SK-N-SH (cell line): ENCODE measurements around the gene TSPAN8.

Experiments
- CTCF ChIP-seq: fragments of 200-600 bp; sonication (generic); IDR thresholded peaks from 2 replicates; pipeline ENCODE4 v1.6.1; 2017; ENCODE audit warnings: antibody characterized with exemption, mild to moderate bottlenecking, moderate library complexity
- NFIC ChIP-seq: IDR thresholded peaks from 2 replicates; pipeline ENCODE4 v1.4.0; 2012; ENCODE audit warnings: borderline replicate concordance
- POLR2AphosphoS5 ChIP-seq: IDR thresholded peaks from 2 replicates; pipeline ENCODE4 v1.6.1; 2012; ENCODE audit warnings: low read depth, low read length
- TAF1 ChIP-seq: IDR thresholded peaks from 2 replicates; pipeline ENCODE4 v1.6.1; 2012; ENCODE audit warnings: low read depth, mild to moderate bottlenecking, low read length, moderate library complexity, borderline replicate concordance
- TCF12 ChIP-seq: IDR thresholded peaks from 2 replicates; pipeline ENCODE4 v1.4.0; 2012

GRCh38 chr12:71092290-71092689 is 65.5 kb downstream of the TSPAN8 start:
- TF ChIP-seq NFIC (no peak), CTCF (no peak), TAF1 (no peak), POLR2AphosphoS5 (no peak), TCF12 (no peak)
